GM18526 (cell line): ENCODE data around the gene SLMAP.

Experiments used
- POLR2A ChIP-seq: IDR thresholded peaks from 3 replicates; pipeline ENCODE4 v1.6.1; 2011; ENCODE audit not compliant: insufficient read length; ENCODE audit errors: extremely low read depth

The SLMAP gene

GRCh38 chr3:57923752-57924151, 167.6 kb downstream of the SLMAP start:
- no peak for TF ChIP-seq POLR2A

- TF ChIP-seq POLR2A, result no peak
These were observed 171.1 kb downstream of the SLMAP start for GRCh38 chr3:57927166-57927565.

- no peak for TF ChIP-seq POLR2A
These were observed 171.8 kb downstream of the SLMAP start for GRCh38 chr3:57927916-57928315.

GRCh38 chr3:57928511-57928910, 172.4 kb downstream of the SLMAP start:
- TF ChIP-seq POLR2A, result no peak

GRCh38 chr3:57929988-57930387, 173.9 kb downstream of the SLMAP start:
- TF ChIP-seq POLR2A, result no peak

GRCh38 chr3:57933602-57934001, 177.5 kb downstream of the SLMAP start:
- TF ChIP-seq POLR2A, result no peak

GRCh38 chr3:57934373-57934772, 178.3 kb downstream of the SLMAP start:
- no peak for TF ChIP-seq POLR2A

- TF ChIP-seq POLR2A, result no peak
These were observed 179.4 kb downstream of the SLMAP start for GRCh38 chr3:57935539-57935938.

- TF ChIP-seq POLR2A, result no peak
These were observed 181.0 kb downstream of the SLMAP start for GRCh38 chr3:57937092-57937491.

GRCh38 chr3:57939775-57940174, 183.7 kb downstream of the SLMAP start:
- TF ChIP-seq POLR2A, result no peak

- TF ChIP-seq POLR2A, result no peak
These were observed 186.3 kb downstream of the SLMAP start for GRCh38 chr3:57942388-57942787.

GRCh38 chr3:57942872-57943283, 186.8 kb downstream of the SLMAP start:
- TF ChIP-seq POLR2A, result no peak

- TF ChIP-seq POLR2A, result no peak
These were observed 187.7 kb downstream of the SLMAP start for GRCh38 chr3:57943525-57944495.

GRCh38 chr3:57946970-57947381, 190.9 kb downstream of the SLMAP start:
- no peak for TF ChIP-seq POLR2A

- TF ChIP-seq POLR2A, result no peak
These were observed 192.1 kb downstream of the SLMAP start for GRCh38 chr3:57948080-57948671.

GRCh38 chr3:57948781-57949242, 192.7 kb downstream of the SLMAP start:
- TF ChIP-seq POLR2A, result no peak
